IMR-90 (cell line): ENCODE data around the gene CCR5. TPM values are rescaled to one million over a fixed set of nuclear protein-coding genes. Genes with fewer than 3 reads are reported as not detected.

Experiments used
- ATAC-seq: fragments of 200-7000 bp; cut with Tn5 transposase; 2 replicates; pipeline ENCODE4 v1.9.1; 2020; ENCODE audit warnings: low read depth, mild to moderate bottlenecking, moderate library complexity
- BruUV-seq: library from RNA; stranded (reverse); fragments of 400-500 nt; replicated peaks from 2 replicates; lab custom pipeline; 2021; lab: Mats Ljungman, UMichigan
- CTCF ChIA-PET: fragments of 300-600 bp; formaldehyde crosslinking; extraction: SDS; loops from one replicate; lab custom pipeline; 2021; ENCODE audit warnings: antibody characterized with exemption; lab: Yijun Ruan, JAX
- POLR2A ChIA-PET: fragments of 300-600 bp; sonication (Branson Sonifier 250); formaldehyde crosslinking; loops from one replicate; lab custom pipeline; 2022; ENCODE audit warnings: antibody characterized with exemption; ENCODE audit not compliant: unreplicated experiment; lab: Charles Lee
- DNase-seq: peaks from one replicate; pipeline ENCODE4 v3.0.0; 2013
- H2AFZ ChIP-seq: replicated peaks from 2 replicates; pipeline ENCODE3; 2013; ENCODE audit warnings: low read length, mild to moderate bottlenecking; ENCODE audit not compliant: poor library complexity
- H2AK5ac ChIP-seq: 2 replicates; pipeline ENCODE4 v1.6.1; 2013; ENCODE audit warnings: low read depth, low read length, inconsistent platforms
- H2AK9ac ChIP-seq: replicated peaks from 2 replicates; pipeline ENCODE3; 2013; ENCODE audit warnings: mild to moderate bottlenecking, low read depth, low read length, moderate library complexity; ENCODE audit not compliant: poor library complexity
- H2BK120ac ChIP-seq: 2 replicates; pipeline ENCODE4 v1.6.1; 2013; ENCODE audit warnings: low read depth, low read length, inconsistent platforms
- H2BK15ac ChIP-seq: 3 replicates; pipeline ENCODE4 v1.6.1; 2013; ENCODE audit warnings: low read depth, low read length, inconsistent platforms
- H2BK20ac ChIP-seq: 2 replicates; pipeline ENCODE4 v1.6.1; 2013; ENCODE audit warnings: low read depth, mild to moderate bottlenecking, inconsistent platforms, low read length, moderate library complexity
- H2BK5ac ChIP-seq: 2 replicates; pipeline ENCODE4 v1.6.1; 2013; ENCODE audit warnings: mild to moderate bottlenecking, low read depth, low read length, inconsistent platforms; ENCODE audit not compliant: poor library complexity, severe bottlenecking
- H3K14ac ChIP-seq: replicated peaks from 2 replicates; pipeline ENCODE4 v1.6.1; 2013; ENCODE audit warnings: low read depth, low read length, inconsistent platforms
- H3K18ac ChIP-seq: 2 replicates; pipeline ENCODE4 v1.6.1; 2013; ENCODE audit warnings: low read depth, low read length, control low read depth
- H3K23ac ChIP-seq: 2 replicates; pipeline ENCODE4 v1.6.1; 2013; ENCODE audit warnings: low read depth, low read length, inconsistent platforms
- H3K27ac ChIP-seq: 2 replicates; pipeline ENCODE4 v1.5.1; 2013; ENCODE audit warnings: mild to moderate bottlenecking, control low read depth, low read length; ENCODE audit not compliant: insufficient read depth
- H3K27me3 ChIP-seq: 2 replicates; pipeline ENCODE4 v1.6.1; 2013; ENCODE audit warnings: low read length; ENCODE audit not compliant: control insufficient read depth, insufficient read depth
- H3K36me3 ChIP-seq: 2 replicates; pipeline ENCODE4 v1.6.1; 2013; ENCODE audit warnings: low read length, mixed read lengths; ENCODE audit not compliant: control insufficient read depth, insufficient read depth
- H3K4ac ChIP-seq: 2 replicates; pipeline ENCODE4 v1.6.1; 2013; ENCODE audit warnings: low read depth, low read length, inconsistent platforms
- H3K4me1 ChIP-seq: 2 replicates; pipeline ENCODE4 v1.6.1; 2013; ENCODE audit warnings: low read length, mixed read lengths; ENCODE audit not compliant: control insufficient read depth, insufficient read depth
- H3K4me2 ChIP-seq: 2 replicates; pipeline ENCODE4 v1.6.1; 2013; ENCODE audit warnings: low read depth, mild to moderate bottlenecking, control low read depth, low read length, moderate library complexity
- H3K4me3 ChIP-seq: 2 replicates; pipeline ENCODE4 v1.5.1; 2013; ENCODE audit warnings: low read depth, mild to moderate bottlenecking, control low read depth, low read length, moderate library complexity; ENCODE audit not compliant: insufficient read depth
- H3K56ac ChIP-seq: 2 replicates; pipeline ENCODE4 v1.6.1; 2013; ENCODE audit warnings: low read length, inconsistent platforms; ENCODE audit not compliant: insufficient read depth; ENCODE audit errors: extremely low read depth
- H3K79me1 ChIP-seq, 2 experiments: 2 replicates each; pipeline ENCODE4 v1.6.1; 2013; ENCODE audit warnings: low read length in 2 of 2, inconsistent platforms in 1 of 2, low read depth in 1 of 2
- H3K9ac ChIP-seq: 2 replicates; pipeline ENCODE4 v1.6.1; 2013; ENCODE audit warnings: low read depth, low read length, control low read depth
- H3K9me1 ChIP-seq: 2 replicates; pipeline ENCODE4 v1.6.1; 2013; ENCODE audit warnings: low read length, inconsistent platforms; ENCODE audit not compliant: insufficient read depth
- H3K9me3 ChIP-seq: 2 replicates; pipeline ENCODE4 v1.6.1; 2013; ENCODE audit warnings: low read length; ENCODE audit not compliant: control insufficient read depth, insufficient read depth
- H4K20me1 ChIP-seq: 2 replicates; pipeline ENCODE4 v1.6.1; 2013; ENCODE audit warnings: low read length, inconsistent platforms; ENCODE audit not compliant: insufficient read depth
- H4K5ac ChIP-seq: 2 replicates; pipeline ENCODE4 v1.6.1; 2013; ENCODE audit warnings: mild to moderate bottlenecking, low read depth, low read length, control low read depth
- H4K8ac ChIP-seq, 2 experiments: 2 replicates each; pipeline ENCODE4 v1.6.1; 2013; ENCODE audit warnings: low read depth in 2 of 2, low read length in 2 of 2, control low read depth in 1 of 2, inconsistent platforms in 1 of 2
- H4K91ac ChIP-seq: 2 replicates; pipeline ENCODE4 v1.6.1; 2013; ENCODE audit warnings: low read depth, low read length, inconsistent platforms; ENCODE audit not compliant: insufficient read depth
- BHLHE40 ChIP-seq: fragments of 150-350 bp; IDR thresholded peaks from 2 replicates; pipeline ENCODE4 v1.6.1; 2016; ENCODE audit warnings: mild to moderate bottlenecking, low read depth, low read length
- CEBPB ChIP-seq: IDR thresholded peaks from 2 replicates; pipeline ENCODE4 v1.6.1; 2012; ENCODE audit warnings: low read depth, low read length, improper control_type of control experiment
- WGBS, 2 experiments: methylation state at CpG; one replicate each; pipeline versions ENCODE4 v1.1.5 to v1.1.7; 2013; ENCODE audit warnings: missing lambda C conversion rate in 2 of 2; ENCODE audit not compliant: insufficient read length in 1 of 2; ENCODE audit errors: extremely low coverage in 2 of 2; 5-methylcytosine and 5-hydroxymethylcytosine counted together
- dilution Hi-C: fragments of 300-500 bp; cut with HindIII; formaldehyde crosslinking; loops from one replicate; pipeline ENCODE4 v1.14.3; 2018; ENCODE audit warnings: low sequenced_read_pairs; ENCODE audit not compliant: unreplicated experiment
- in situ Hi-C: fragments of 300-500 bp; cut with MboI; formaldehyde crosslinking; loops from 3 replicates; pipeline ENCODE4 v1.14.3; 2019; ENCODE audit warnings: low sequenced_read_pairs, inconsistent platforms, mixed read lengths
- intact Hi-C: fragments of 100-400 bp; cut with micrococcal nuclease; formaldehyde crosslinking; loops from 2 replicates; pipeline ENCODE4 v1.10.0; 2022
- polyA plus RNA-seq, 3 experiments: library from polyadenylated mRNA; depleted of rRNA; stranded (reverse); fragments of >200 nt; gene quantifications; 2 replicates each; pipeline ENCODE4 v1.2.3, GENCODE V29; 2012; ENCODE audit warnings: low replicate concordance in 1 of 3
- total RNA-seq: library from RNA; depleted of rRNA; stranded (reverse); fragments of >200 nt; gene quantifications from 2 replicates; pipeline ENCODE4 v1.2.3, GENCODE V29; 2012

The CCR5 gene
- total and polyA plus RNA-seq, 2 of the 4 experiments (the other 2 are of a cell fraction), result not detected

DNA sequence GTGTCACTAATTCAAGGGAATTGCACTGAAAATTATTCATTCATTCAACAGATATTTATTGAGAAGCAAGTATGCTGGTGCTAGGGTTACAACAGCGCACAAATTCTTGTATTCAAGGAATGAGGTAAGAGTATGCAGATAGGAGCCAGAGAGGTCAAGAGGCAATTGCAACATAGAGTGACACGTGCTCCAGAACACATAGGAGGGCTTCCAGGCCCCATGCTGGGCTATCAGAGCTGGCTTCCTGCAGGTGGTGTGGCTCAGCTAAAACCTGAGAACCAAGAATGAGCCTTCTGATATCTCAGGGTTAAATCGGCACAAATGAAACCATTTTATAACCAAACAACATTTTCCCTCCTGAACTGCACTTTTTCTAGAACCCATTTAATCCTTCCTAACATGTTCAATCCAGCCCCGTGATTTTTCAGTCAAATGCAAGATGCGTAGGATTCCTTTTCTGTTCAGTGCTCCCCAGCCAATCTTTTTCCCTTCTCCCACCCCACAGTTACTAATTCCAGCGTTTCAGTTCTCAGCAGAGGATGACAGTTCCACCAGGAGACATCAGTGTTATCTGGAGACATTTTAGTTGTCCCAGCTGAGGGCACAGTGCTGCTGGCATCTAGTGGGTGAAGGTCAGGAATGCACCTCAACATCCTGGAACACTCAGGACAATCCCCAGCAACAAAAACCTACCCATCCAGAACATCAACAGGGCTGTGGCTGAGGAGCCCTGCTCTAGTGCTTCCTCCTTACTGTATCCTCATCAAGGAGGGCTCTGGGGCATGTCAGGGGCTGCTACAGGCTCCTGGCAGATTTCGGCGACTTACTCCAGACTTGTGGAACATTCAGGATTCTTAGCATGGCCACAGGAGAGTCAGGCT lies 23.0 kb downstream of the CCR5 start:
- Histone ChIP-seq H2BK20ac (no peak overlapping the region), H3K79me1 (no peaks in the 10 kb centered on the region), H4K20me1 (no peaks in the 10 kb centered on the region), H3K9me3 (peaks cover 2% of the 10 kb centered on the region; the same call in 1 of the 2 replicates), H3K27ac (no peak overlapping the region), H3K14ac (no peak overlapping the region), H4K91ac (no peak overlapping the region), H3K4ac (no peak overlapping the region), H3K4me2 (no peak overlapping the region), H2BK120ac (no peak overlapping the region), H3K27me3 (peaks cover 11% of the 10 kb centered on the region), H2AK9ac (no peak overlapping the region), H3K4me1 (peaks cover 4% of the 10 kb centered on the region), H3K9me1 (no peaks in the 10 kb centered on the region), H3K4me3 (no peak overlapping the region), H3K56ac (no peak overlapping the region), H2BK5ac (no peak overlapping the region), H4K8ac (no peak overlapping the region), H4K5ac (no peak overlapping the region), H3K23ac (no peak overlapping the region), H2AFZ (no peak overlapping the region), H2AK5ac (no peak overlapping the region), H3K18ac (peak overlapping the region; percentile 5; the same call in 1 of the 2 replicates), H3K36me3 (no peaks in the 10 kb centered on the region), H3K9ac (no peak overlapping the region), H2BK15ac (no peak overlapping the region)
- dilution Hi-C loops, result no loop called here
- DNase-seq (peak; percentile 47), ATAC-seq (peak; percentile 37; the same call in 1 of the 2 replicates)
- 88% methylated on average over 3 of the region's 8 CpGs; no CpG with 5 or more reads in 1 of the 2 experiments for WGBS, 2 experiments
- ChIA-PET POLR2A (no interaction called here), CTCF (no interaction called here)
- in situ Hi-C loops, result no loop called here
- no TSS peak for BruUV-seq
- intact Hi-C loops, result no loop called here
- TF ChIP-seq CEBPB (peak; percentile 77), BHLHE40 (no peak)
